Peyer's patch (tissue), 4 donors: Measurements from ENCODE around the gene GGCX.

ENCODE experiments used
- POLR2A ChIP-seq, 2 donors: fragments of 450-650 bp; IDR thresholded peaks; one replicate each; pipeline ENCODE4 v1.5.1; 2017; ENCODE audit warnings: antibody characterized with exemption in 2 of 2, mild to moderate bottlenecking in 2 of 2, moderate library complexity in 2 of 2
- TF ChIP-seq, protein P1 (sequence below), 6 experiments: fragments of 450-650 bp in 4 of 6; fragments of 200-600 bp in 2 of 6; sonication (generic) in 1 of 6; IDR thresholded peaks; one replicate each; pipeline ENCODE4 v1.5.1; 2017 to 2019; ENCODE audit warnings: antibody characterized with exemption in 6 of 6, mild to moderate bottlenecking in 3 of 6, moderate library complexity in 1 of 6

DNA sequence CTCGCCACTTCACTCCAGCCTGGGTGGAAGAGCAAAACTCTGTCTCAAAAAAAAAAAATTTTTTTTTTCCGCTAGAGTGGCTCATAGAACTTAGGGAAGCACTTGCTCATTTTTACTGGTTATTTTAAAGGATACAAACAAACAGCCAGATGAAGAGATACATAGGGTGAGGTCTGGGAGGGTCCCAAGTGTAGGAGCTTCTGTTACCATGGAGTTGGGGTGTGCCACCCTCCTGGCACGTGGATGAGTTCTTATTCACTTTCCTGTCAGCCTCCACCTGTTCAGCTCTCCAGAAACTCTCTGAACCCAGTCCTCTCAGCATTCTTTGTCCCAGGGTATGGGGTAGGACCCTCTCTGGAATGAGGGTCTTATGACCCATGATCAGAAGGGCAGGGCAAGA is 27.2 kb downstream of the GGCX start:
- TF ChIP-seq, protein P1, sequence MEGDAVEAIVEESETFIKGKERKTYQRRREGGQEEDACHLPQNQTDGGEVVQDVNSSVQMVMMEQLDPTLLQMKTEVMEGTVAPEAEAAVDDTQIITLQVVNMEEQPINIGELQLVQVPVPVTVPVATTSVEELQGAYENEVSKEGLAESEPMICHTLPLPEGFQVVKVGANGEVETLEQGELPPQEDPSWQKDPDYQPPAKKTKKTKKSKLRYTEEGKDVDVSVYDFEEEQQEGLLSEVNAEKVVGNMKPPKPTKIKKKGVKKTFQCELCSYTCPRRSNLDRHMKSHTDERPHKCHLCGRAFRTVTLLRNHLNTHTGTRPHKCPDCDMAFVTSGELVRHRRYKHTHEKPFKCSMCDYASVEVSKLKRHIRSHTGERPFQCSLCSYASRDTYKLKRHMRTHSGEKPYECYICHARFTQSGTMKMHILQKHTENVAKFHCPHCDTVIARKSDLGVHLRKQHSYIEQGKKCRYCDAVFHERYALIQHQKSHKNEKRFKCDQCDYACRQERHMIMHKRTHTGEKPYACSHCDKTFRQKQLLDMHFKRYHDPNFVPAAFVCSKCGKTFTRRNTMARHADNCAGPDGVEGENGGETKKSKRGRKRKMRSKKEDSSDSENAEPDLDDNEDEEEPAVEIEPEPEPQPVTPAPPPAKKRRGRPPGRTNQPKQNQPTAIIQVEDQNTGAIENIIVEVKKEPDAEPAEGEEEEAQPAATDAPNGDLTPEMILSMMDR (IDR thresholded peaks at IDR 0.05), result no peak
- TF ChIP-seq POLR2A (IDR thresholded peaks at IDR 0.05), result no peak
